HG03095 (cell line): Measurements from ENCODE around the gene GPR162.

Source experiments
- ATAC-seq: cut with Tn5 transposase; IDR thresholded peaks from one replicate; pipeline ENCODE4 v1.9.1; 2021; ENCODE audit warnings: moderate library complexity; ENCODE audit not compliant: unreplicated experiment

The GPR162 gene

GRCh38 chr12:6821591-6822425 is at the start of gene GPR162:
Gene GPR162, plus strand, starts transcription at chr12:6821821. Its CDS starts 2,078 bp downstream, at chr12:6823899.
- ATAC-seq: no peak

GRCh38 chr12:6772331-6772695 is 49.3 kb upstream of the GPR162 start, which contains the start of gene LAG3:
Gene LAG3, plus strand, starts transcription at chr12:6772520. Its CDS starts 333 bp downstream, at chr12:6772853.
- ATAC-seq: no peak

DNA sequence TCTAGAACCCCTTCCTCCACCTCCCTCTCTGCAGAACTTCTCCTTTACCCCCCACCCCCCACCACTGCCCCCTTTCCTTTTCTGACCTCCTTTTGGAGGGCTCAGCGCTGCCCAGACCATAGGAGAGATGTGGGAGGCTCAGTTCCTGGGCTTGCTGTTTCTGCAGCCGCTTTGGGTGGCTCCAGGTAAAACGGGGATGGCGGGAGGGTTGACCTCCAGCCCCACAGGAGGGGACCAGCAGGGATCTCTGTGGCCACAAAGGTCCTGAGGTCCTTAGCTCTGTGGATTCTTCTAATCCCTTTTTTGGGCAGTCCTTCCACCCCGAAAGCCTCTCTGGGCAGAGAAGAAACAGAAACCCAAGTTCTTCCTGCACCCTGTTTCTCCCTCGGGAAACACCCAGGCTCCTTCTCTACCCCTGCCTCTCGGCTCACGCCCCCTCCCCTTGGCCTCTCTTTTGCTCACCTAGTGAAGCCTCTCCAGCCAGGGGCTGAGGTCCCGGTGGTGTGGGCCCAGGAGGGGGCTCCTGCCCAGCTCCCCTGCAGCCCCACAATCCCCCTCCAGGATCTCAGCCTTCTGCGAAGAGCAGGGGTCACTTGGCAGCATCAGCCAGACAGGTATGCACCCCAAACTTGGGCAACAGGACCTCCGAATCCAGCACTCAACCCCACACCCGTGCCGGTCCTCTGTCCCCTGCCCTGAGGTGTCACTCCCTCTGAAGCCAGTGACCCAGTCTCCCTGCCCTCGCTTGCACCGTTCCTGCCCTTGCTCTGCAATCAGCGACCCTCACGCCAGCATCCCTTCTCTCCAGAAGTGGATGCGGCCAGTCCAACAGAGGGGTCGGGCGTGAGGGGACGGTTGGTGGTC is 48.7 kb upstream of the GPR162 start:
- ATAC-seq: no peak

DNA sequence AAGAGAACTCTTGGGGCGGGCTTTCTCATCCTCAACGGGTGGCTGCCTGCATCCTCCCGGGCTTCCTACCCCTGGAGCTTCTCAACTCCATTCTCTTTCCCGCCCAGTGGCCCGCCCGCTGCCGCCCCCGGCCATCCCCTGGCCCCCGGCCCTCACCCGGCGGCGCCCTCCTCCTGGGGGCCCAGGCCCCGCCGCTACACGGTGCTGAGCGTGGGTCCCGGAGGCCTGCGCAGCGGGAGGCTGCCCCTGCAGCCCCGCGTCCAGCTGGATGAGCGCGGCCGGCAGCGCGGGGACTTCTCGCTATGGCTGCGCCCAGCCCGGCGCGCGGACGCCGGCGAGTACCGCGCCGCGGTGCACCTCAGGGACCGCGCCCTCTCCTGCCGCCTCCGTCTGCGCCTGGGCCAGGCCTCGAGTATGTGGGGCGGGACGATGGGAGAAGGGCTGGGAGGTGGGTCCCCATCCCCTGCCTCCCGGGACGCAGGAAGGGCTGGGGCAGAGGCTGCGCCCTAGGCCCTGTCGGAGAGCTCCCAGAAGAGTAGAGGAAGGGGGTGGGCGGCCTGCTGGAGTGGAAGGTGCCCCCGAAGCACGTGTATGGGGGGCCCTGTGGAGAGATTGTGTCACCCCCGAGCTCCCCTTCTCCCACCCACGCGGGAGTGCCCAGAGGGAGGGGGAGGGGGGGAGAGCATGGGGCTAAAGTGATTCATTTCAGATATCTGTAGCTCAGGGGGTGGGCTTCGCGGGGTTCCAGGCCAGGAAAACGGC is 47.9 kb upstream of the GPR162 start:
- ATAC-seq: no peak

GRCh38 chr12:6774499-6775062 is 47.0 kb upstream of the GPR162 start:
- no peak for ATAC-seq

DNA sequence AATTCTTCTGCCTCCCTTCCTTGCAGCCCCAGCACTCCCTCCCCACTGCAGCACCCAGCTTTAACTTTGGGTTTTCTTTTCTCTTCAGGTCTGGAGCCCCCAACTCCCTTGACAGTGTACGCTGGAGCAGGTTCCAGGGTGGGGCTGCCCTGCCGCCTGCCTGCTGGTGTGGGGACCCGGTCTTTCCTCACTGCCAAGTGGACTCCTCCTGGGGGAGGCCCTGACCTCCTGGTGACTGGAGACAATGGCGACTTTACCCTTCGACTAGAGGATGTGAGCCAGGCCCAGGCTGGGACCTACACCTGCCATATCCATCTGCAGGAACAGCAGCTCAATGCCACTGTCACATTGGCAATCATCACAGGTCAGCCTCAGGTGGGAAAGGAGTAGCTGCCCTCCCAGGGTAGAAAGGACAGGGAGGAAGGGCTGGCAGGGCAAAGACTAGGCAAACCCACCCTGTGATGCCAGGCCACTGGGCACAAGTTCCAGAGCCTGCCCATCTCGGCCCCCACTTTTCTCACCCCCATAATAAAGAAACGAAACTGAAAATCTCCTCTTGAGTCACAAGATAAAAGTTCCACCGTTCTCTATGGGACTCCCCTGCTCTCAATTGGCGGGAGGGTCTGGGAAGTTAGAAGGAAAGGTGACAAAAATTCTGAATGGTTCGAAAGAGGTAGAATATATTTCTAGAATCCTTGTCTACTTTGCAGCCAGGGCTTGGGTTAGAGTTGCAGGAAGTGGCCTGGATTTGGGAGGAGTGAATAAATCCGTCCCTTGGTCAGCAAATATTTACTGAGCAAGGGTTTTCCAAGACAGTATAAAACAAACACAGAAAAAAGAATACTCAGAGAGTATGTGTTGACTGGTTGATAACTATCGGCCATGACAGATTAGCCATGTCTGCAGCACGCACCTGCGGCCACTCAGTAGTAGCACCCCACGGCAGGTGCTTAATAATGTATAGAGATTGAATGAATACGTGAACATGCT is 46.1 kb upstream of the GPR162 start:
- no peak for ATAC-seq

GRCh38 chr12:6777386-6777785 is 44.2 kb upstream of the GPR162 start:
- no peak for ATAC-seq

- no peak for ATAC-seq
Measured at GRCh38 chr12:6778217-6778573, 43.4 kb upstream of the GPR162 start.

DNA sequence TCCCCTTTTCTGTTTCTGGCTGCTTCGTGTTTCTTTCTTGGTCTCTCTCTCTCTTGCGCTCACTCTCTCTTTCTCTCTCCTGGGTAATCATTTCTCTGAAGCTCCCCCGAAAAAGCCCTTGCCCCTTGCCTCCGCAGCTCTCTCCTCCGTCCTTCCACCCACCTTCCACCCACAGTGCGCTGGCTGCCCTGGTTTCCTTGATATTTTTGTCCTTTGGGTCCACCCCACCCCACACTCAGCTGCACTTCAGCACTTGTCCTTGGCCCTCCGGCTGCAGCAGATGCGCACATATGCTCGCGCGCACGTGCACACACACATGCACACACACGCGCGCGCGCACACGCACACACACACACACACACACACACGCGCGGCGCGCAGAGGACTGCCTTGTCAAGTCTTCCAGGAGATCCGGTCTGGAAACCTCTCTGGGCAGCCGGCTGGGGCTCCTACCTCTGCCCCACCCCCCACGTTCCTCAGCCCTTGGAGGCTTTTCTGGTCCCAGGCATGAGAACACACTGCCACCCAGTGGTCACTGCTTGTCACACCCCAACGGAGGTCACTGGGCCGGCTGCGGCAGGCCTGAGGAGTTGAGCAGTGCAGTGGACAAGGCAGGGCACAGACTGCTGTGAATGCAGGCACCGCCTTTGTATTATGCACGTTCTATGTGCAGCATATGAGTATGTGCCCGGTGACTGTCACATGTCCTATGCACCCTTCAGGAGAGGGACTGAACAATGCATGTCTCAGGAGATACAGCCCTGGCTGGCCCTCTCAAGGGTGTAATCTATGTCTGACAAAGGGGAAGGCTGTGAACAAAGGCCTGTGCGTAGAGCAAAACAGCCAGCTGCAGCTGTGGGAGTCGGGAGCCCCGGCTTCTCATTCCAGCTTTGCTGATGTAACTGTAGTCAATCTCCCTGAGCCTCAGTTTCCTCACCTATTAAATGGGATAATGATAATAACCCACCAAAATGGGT is 42.8 kb upstream of the GPR162 start:
- ATAC-seq: peak; percentile 76

DNA sequence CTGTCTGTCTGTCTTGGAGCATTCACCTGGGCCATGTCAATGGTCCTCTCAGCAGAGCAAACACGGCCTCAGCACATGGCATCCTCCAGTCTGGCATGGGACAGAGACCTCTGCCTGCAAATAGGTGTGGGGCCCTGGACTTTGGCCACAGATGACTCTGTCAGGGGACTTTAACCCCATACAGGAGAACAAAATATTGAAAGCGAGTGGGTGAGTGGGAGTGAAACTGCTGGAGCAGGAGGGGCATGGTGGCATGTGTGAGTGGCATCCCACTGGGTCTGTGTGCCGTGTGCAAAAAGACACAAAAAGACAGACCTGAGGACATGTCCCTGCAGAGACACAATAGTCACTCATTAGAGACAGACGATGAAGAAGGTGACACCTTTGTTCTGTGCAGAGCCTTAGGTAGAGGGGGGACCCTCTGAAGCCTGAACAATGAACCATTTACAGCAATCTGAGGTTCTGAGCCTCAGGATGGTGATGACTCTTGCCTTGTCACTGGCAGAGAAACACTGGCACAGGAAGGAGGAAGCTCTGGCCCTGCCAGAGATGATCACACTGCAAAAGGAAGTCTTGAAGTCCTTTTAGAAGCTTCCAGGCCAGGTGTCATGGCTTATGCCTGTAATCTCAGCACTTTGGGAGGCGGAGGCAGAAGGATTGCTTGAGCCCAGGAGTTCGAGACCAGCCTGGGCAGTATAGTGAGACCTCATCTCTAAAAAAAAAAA is 41.8 kb upstream of the GPR162 start:
- ATAC-seq: no peak

GRCh38 chr12:6780573-6780972 is 41.0 kb upstream of the GPR162 start:
- no peak for ATAC-seq

- ATAC-seq: no peak
Measured at GRCh38 chr12:6782119-6782518, 39.5 kb upstream of the GPR162 start.

DNA sequence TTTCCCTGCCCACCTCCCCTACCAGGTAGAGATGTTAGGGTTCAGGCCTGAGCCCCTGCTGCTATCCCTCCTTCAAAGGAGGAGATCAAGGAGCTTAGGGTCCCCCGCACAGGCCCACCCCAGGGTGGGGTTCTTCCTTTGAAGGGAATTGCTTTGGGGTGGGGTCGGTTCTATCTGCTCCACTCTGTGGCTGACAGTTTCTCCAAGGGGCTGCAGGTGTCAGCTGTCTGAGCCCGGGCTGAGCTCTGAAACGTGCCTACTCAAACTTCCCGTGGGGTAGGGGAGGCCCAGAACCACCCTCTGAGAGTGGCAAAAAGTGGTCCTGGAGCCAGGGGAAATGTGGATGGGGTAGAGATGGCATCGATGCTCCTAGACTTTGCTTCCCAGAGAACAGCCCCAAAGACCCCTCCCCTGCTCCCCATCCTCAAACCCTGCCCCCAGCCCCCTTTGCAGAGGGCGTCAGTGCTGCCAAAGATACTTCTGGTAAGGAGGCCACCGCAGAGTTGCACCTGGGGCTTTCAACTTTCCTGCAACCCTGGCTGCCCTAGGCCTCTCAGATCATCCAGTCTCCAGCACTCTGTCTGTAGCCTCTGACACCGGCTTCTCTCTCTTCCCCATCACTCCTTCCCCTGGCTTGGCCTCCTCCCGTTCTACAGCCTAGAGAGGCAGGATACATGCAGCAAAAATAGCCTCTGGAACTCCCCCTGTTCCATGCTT is 38.6 kb upstream of the GPR162 start:
- no peak for ATAC-seq

DNA sequence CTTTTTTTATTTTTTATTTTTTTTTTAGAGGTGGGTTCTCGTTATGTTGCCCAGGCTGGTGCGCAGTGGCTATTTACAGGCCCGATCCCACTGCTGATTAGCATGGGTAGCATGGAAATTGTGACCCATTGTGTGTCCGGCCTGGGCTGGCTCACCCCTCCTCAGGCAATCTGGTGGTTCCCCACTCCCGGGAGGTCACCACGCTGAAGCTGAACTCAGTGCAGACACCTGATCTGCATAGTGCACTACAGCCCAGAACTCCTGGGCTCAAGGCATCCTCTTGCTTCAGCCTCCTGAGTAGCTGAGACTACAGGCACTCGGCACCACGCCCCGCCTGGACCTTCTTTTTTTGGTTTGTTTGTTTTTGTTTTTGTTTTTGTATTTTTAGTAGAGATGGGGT is 37.8 kb upstream of the GPR162 start:
- ATAC-seq: no peak

- no peak for ATAC-seq
Measured at GRCh38 chr12:6784296-6784695, 37.3 kb upstream of the GPR162 start.

DNA sequence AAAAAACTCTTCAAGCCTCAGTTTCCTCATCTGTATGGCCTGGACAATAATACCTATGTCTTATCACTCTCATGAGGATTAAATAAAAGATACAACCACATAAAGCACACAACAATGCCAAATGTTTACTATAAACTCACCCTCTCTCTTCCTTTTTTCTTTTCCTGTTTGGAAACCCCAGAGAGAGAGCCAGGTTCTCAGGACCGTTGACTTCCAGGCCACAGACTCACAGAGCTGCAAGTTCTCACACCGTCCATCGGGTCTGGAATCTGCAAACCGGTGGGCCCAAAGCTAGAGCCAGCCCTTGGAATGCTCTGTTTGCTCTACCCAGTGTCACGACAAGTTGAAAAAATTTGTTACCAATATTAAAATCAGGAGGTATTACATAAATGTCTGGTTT is 36.9 kb upstream of the GPR162 start:
- no peak for ATAC-seq

DNA sequence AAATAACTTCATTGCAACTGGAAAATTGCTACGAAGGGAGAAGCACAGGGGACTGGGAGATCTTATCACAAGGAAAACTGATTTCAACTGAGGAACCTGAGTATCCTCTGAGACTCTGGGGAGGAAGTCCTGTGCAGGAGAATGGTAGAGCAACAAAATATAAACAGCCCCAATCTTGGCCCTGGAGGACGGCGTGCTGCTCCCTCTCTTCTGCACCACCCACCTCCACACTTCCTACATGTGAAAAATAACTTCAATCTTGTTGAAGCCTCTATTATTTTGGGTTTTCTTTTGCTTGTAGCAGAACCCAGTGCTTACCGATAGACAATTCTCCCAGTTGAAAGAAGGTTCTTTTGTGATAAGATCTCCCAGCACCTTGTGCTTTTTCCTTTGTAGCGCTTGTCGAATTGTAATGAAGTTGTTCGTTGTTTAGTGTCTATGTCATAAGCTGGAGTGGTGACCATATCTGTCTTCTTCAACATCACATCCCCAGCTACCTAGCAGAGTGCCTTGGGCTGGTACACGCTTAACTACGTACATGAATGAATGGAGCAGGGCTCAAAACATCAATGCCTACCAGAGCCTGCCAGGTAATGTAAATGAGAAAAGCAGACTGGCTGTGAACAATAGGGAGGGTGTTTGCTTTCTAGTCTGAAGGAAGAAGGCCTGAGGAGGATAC is 35.1 kb upstream of the GPR162 start:
- ATAC-seq: no peak
